Neural cell (in vitro differentiated cells): ENCODE data around the gene SCUBE1. TPM values are rescaled to one million over a fixed set of nuclear protein-coding genes. Genes with fewer than 3 reads are reported as not detected.

Experiments
- H2AFZ ChIP-seq: fragments of 200-600, 300-800 bp; sonication (generic), shearing (Covaris generic); 2 replicates; pipeline ENCODE4 v1.6.0; 2014; ENCODE audit warnings: low read depth, mild to moderate bottlenecking, antibody characterized with exemption, low read length, moderate library complexity
- H3F3A ChIP-seq: fragments of 200-600 bp; shearing (Covaris generic); 2 replicates; pipeline ENCODE4 v1.6.1; 2016; ENCODE audit warnings: mild to moderate bottlenecking, moderate library complexity, mixed read lengths, antibody characterized with exemption, low read length; ENCODE audit not compliant: insufficient read depth, poor library complexity, severe bottlenecking
- H3K27ac ChIP-seq: fragments of 200-600, 300-800 bp; sonication (generic), shearing (Covaris generic); 2 replicates; pipeline ENCODE4 v1.5.1; 2014; ENCODE audit warnings: mild to moderate bottlenecking, low read length, moderate library complexity
- H3K27me3 ChIP-seq: fragments of 300-800, 200-600 bp; sonication (generic), shearing (Covaris generic); 2 replicates; pipeline ENCODE4 v1.6.0; 2014; ENCODE audit warnings: mild to moderate bottlenecking, low read depth, low read length, moderate library complexity; ENCODE audit not compliant: insufficient read depth
- H3K36me3 ChIP-seq: fragments of 300-800, 200-600 bp; sonication (generic), shearing (Covaris generic); 2 replicates; pipeline ENCODE4 v1.5.1; 2014; ENCODE audit warnings: mild to moderate bottlenecking, antibody characterized with exemption, low read length, moderate library complexity; ENCODE audit not compliant: insufficient read depth
- H3K4me2 ChIP-seq: fragments of 300-800, 200-600 bp; sonication (generic), shearing (Covaris generic); 2 replicates; pipeline ENCODE4 v1.6.0; 2014; ENCODE audit warnings: mild to moderate bottlenecking, low read length
- H3K4me3 ChIP-seq: fragments of 300-800, 200-600 bp; sonication (generic), shearing (Covaris generic); 2 replicates; pipeline ENCODE4 v1.5.1; 2014; ENCODE audit warnings: mild to moderate bottlenecking, low read length, moderate library complexity
- H3K79me2 ChIP-seq: fragments of 200-600 bp; shearing (Covaris generic); replicated peaks from 2 replicates; pipeline ENCODE4 v1.6.0; 2014; ENCODE audit warnings: mild to moderate bottlenecking, low read length, moderate library complexity; ENCODE audit not compliant: insufficient read depth
- H3K9ac ChIP-seq: fragments of 300-800, 200-600 bp; sonication (generic), shearing (Covaris generic); 2 replicates; pipeline ENCODE4 v1.6.1; 2016; ENCODE audit warnings: mild to moderate bottlenecking, low read length, mixed read lengths
- H3K9me2 ChIP-seq: fragments of 200-600 bp; shearing (Covaris generic); 2 replicates; pipeline ENCODE4 v1.6.1; 2016; ENCODE audit warnings: mild to moderate bottlenecking, low read length, mixed read lengths; ENCODE audit not compliant: insufficient read depth
- H3K9me3 ChIP-seq: fragments of 200-600, 300-800 bp; sonication (generic), shearing (Covaris generic); 2 replicates; pipeline ENCODE4 v1.6.1; 2016; ENCODE audit warnings: mild to moderate bottlenecking, mixed run types, low read length, moderate library complexity, mixed read lengths
- H4K20me1 ChIP-seq: fragments of 200-600 bp; shearing (Covaris generic); 2 replicates; pipeline ENCODE4 v1.6.1; 2016; ENCODE audit warnings: mild to moderate bottlenecking, mixed run types; ENCODE audit not compliant: insufficient read depth
- EP300 ChIP-seq: fragments of 450-650 bp; conservative IDR thresholded peaks from 2 replicates; pipeline ENCODE4 v1.6.1; 2014; ENCODE audit warnings: antibody characterized with exemption, mild to moderate bottlenecking, moderate library complexity; ENCODE audit not compliant: poor library complexity, severe bottlenecking
- EZH2 ChIP-seq: fragments of 200-600, 300-800 bp; shearing (Covaris generic), sonication (generic); IDR thresholded peaks from 2 replicates; pipeline ENCODE4 v1.6.1; 2014; ENCODE audit warnings: antibody characterized with exemption, low read length, borderline replicate concordance, mild to moderate bottlenecking; ENCODE audit not compliant: insufficient read depth, poor library complexity, severe bottlenecking
- MXI1 ChIP-seq: fragments of 450-650 bp; conservative IDR thresholded peaks from 2 replicates; pipeline ENCODE4 v1.6.1; 2014; ENCODE audit warnings: antibody characterized with exemption, mild to moderate bottlenecking; ENCODE audit not compliant: poor library complexity, severe bottlenecking
- POLR2AphosphoS5 ChIP-seq: IDR thresholded peaks from 2 replicates; pipeline ENCODE4 v1.6.1; 2012
- RAD21 ChIP-seq: fragments of 450-650 bp; conservative IDR thresholded peaks from 2 replicates; pipeline ENCODE4 v1.6.1; 2014; ENCODE audit warnings: antibody characterized with exemption, mild to moderate bottlenecking, moderate library complexity
- SMC3 ChIP-seq: fragments of 450-650 bp; conservative IDR thresholded peaks from 2 replicates; pipeline ENCODE4 v1.6.1; 2014; ENCODE audit warnings: antibody characterized with exemption, mild to moderate bottlenecking, moderate library complexity; ENCODE audit not compliant: poor library complexity
- TAF1 ChIP-seq: IDR thresholded peaks from 2 replicates; pipeline ENCODE4 v1.6.1; 2012; ENCODE audit warnings: low read depth
- polyA plus RNA-seq: library from polyadenylated mRNA; depleted of rRNA; stranded (reverse); fragments of >200 nt; gene quantifications from 2 replicates; pipeline ENCODE4 v1.2.3, GENCODE V29; 2014
- TF ChIP-seq, protein P1 (sequence below): fragments of 450-650 bp; IDR thresholded peaks from 2 replicates; pipeline ENCODE4 v1.5.1; 2014; ENCODE audit warnings: antibody characterized with exemption, mild to moderate bottlenecking, moderate library complexity; ENCODE audit not compliant: poor library complexity, severe bottlenecking
- TF ChIP-seq, protein P2 (sequence below): IDR thresholded peaks from 2 replicates; pipeline ENCODE4 v1.6.1; 2012; ENCODE audit warnings: borderline replicate concordance

The SCUBE1 gene
- polyA plus RNA-seq, 1 donor from 2014 or later, result 8.4 TPM

DNA sequence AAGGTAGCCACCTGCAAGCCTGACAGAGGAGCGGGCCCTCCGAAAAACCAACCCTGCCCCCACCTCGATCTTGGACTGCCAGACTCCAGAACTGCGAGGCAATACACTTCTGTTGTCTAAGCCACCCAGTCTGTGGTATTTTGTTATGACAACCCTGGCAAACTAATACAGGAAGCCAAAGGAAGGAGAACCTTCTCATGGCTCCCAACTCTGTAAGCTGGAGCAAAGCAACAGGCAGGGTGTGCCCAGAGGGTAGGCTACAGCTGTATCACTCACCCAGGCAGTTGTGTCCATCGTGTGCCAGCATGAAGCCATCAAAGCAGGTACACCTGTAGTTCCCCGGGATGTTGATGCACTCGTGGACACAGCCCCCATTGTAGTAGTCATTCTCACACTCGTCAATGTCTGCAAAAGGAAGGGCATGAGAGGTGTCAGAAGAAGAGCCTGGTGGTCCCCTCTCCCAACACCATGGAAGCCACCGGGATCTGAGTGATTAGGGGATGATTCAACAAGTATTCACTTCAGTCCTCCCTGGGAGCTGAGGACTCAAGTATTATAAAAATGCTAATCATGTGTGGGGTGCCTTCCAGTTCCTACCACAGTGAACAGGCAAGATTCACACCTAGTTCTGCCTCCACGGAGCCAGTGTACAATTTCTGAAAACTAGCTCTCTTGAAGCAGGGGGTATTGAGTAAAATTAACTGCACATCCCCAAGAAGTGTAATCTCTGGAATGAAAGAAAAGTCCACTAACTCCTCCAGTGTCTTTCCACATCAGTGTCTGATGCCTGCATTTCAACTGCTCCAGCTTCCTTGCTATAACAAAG lies 23.3 kb downstream of the SCUBE1 start:
- TF ChIP-seq TAF1 (no peak), POLR2AphosphoS5 (no peak), RAD21 (no peak), MXI1 (no peak), EZH2 (no peak), EP300 (no peak), SMC3 (no peak)
- TF ChIP-seq, protein P1, sequence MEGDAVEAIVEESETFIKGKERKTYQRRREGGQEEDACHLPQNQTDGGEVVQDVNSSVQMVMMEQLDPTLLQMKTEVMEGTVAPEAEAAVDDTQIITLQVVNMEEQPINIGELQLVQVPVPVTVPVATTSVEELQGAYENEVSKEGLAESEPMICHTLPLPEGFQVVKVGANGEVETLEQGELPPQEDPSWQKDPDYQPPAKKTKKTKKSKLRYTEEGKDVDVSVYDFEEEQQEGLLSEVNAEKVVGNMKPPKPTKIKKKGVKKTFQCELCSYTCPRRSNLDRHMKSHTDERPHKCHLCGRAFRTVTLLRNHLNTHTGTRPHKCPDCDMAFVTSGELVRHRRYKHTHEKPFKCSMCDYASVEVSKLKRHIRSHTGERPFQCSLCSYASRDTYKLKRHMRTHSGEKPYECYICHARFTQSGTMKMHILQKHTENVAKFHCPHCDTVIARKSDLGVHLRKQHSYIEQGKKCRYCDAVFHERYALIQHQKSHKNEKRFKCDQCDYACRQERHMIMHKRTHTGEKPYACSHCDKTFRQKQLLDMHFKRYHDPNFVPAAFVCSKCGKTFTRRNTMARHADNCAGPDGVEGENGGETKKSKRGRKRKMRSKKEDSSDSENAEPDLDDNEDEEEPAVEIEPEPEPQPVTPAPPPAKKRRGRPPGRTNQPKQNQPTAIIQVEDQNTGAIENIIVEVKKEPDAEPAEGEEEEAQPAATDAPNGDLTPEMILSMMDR, result no peak
- TF ChIP-seq, protein P2, sequence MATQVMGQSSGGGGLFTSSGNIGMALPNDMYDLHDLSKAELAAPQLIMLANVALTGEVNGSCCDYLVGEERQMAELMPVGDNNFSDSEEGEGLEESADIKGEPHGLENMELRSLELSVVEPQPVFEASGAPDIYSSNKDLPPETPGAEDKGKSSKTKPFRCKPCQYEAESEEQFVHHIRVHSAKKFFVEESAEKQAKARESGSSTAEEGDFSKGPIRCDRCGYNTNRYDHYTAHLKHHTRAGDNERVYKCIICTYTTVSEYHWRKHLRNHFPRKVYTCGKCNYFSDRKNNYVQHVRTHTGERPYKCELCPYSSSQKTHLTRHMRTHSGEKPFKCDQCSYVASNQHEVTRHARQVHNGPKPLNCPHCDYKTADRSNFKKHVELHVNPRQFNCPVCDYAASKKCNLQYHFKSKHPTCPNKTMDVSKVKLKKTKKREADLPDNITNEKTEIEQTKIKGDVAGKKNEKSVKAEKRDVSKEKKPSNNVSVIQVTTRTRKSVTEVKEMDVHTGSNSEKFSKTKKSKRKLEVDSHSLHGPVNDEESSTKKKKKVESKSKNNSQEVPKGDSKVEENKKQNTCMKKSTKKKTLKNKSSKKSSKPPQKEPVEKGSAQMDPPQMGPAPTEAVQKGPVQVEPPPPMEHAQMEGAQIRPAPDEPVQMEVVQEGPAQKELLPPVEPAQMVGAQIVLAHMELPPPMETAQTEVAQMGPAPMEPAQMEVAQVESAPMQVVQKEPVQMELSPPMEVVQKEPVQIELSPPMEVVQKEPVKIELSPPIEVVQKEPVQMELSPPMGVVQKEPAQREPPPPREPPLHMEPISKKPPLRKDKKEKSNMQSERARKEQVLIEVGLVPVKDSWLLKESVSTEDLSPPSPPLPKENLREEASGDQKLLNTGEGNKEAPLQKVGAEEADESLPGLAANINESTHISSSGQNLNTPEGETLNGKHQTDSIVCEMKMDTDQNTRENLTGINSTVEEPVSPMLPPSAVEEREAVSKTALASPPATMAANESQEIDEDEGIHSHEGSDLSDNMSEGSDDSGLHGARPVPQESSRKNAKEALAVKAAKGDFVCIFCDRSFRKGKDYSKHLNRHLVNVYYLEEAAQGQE, result no peak
- Histone ChIP-seq H3K27ac (no peak overlapping the region), H3K4me2 (no peak overlapping the region), H3F3A (no peaks in the 10 kb centered on the region), H3K9me3 (no peaks in the 10 kb centered on the region), H3K9me2 (no peaks in the 10 kb centered on the region), H3K79me2 (peaks cover 18% of the 10 kb centered on the region), H3K36me3 (no peaks in the 10 kb centered on the region), H3K4me3 (no peak overlapping the region), H4K20me1 (no peaks in the 10 kb centered on the region), H3K27me3 (no peaks in the 10 kb centered on the region), H2AFZ (no peak overlapping the region), H3K9ac (no peak overlapping the region)

DNA sequence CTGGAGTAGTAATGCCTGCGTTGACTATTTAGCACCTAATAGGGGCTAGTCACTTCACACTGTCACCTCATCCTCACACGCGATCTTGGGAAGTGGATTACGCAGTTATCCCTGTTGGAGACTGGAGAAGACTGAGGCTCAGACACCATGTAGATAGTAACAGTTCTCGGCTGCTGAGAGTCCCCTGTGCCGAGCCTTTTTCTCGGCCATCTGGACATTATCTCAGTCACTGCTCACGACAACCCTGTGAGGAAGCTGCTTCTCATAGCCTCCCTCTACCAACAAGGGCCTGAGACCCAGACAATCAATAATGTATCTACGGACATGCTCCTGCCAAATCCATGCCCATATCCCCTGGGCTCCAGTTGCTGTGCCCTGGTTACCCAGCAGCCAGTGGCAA lies 25.9 kb downstream of the SCUBE1 start:
- Histone ChIP-seq H3K9me3 (no peaks in the 10 kb centered on the region), H3K9ac (no peak overlapping the region), H3K27ac (no peak overlapping the region), H3K4me3 (no peak overlapping the region), H3K27me3 (no peaks in the 10 kb centered on the region), H3K79me2 (peaks cover 5% of the 10 kb centered on the region), H3K4me2 (no peak overlapping the region), H2AFZ (no peak overlapping the region), H4K20me1 (no peaks in the 10 kb centered on the region), H3K36me3 (no peaks in the 10 kb centered on the region), H3F3A (no peaks in the 10 kb centered on the region), H3K9me2 (no peaks in the 10 kb centered on the region)
- TF ChIP-seq SMC3 (no peak), TAF1 (no peak), MXI1 (no peak), EP300 (no peak), POLR2AphosphoS5 (no peak)
